ENCODE results near the gene GIPR. TPM values are rescaled to one million over a fixed set of nuclear protein-coding genes. Genes with fewer than 3 reads are reported as not detected.

GIPR gene
- total and polyA plus RNA-seq, 4 experiments from 2014 or later: 0.12 to 6.4 (median 6.1) TPM; not detected in 1

DNA sequence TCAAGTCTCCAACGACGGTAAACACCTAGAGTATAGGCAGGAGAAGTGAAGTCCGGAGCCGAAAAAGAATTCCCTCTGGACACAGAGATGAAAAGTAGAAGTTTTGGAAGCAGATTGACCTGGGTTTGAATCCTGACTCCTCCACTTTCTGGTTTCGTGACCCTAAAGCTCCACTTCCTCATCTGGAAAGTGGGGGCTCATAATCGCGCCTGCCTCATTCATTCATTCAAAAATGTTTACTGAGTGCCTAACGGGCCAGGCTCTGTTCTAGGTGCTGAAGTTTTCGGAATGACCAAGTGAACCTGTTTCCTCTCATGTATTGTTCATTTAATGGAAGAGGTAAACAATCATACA is 21.7 kb upstream of the GIPR start:
- peak overlapping the region in 6 of 7 donors; percentile 59 to 89 (median 77) for H3K27ac Mint-ChIP-seq
- no peaks in the 10 kb centered on the region for H3K27me3 Mint-ChIP-seq
- Histone ChIP-seq H3K27ac (ENCODE audit: low read depth, low read length) (peak overlapping the region; percentile 30), H3K27me3 (ENCODE audit: insufficient read depth, low read length) (no peaks in the 10 kb centered on the region), H3K36me3 (ENCODE audit: insufficient read depth, low read length) (no peaks in the 10 kb centered on the region), H3K4me1 (ENCODE audit: insufficient read depth, low read length) (peaks cover 38% of the 10 kb centered on the region), H3K9me3 (ENCODE audit: control insufficient read depth in 1 of 2, low read length in 2 of 2) (no peaks in the 10 kb centered on the region), H3K4me3 (ENCODE audit: low read length in 2 of 2) (peak overlapping the region; percentile 42 to 75)
- intact Hi-C loops (cut with micrococcal nuclease): no loop called here
- CTCF ChIA-PET (ENCODE audit: partially characterized antibody): interaction anchor here (1.0 to 2.1 kb wide), 5 partner anchors 34 to 207 kb away, joined by 3 to 28 read pairs (median 6); no protein-coding TSS in a partner anchor
- no peaks in the 10 kb centered on the region for H3K36me3 Mint-ChIP-seq
- H3K9me3 Mint-ChIP-seq: no peaks in the 10 kb centered on the region
- H3K4me3 Mint-ChIP-seq: peak overlapping the region; percentile 83 to 91 (median 88)
- POLR2A ChIA-PET (ENCODE audit: partially characterized antibody): interaction anchor here (0.6 to 1.2 kb wide), 4 partner anchors 31 to 207 kb away, joined by 3 read pairs; no protein-coding TSS in a partner anchor
- DNase-seq: no peak
- H3K4me1 Mint-ChIP-seq: peaks cover 15 to 37% (median 24%) of the 10 kb centered on the region in 4 donors

- Mint-ChIP-seq H3K27me3 (no peaks in the 10 kb centered on the region), H3K27ac (peak overlapping the region in 1 of 7 donors; percentile 41), H3K4me1 (peaks cover 5 to 9% (median 7%) of the 10 kb centered on the region in 4 donors), H3K4me3 (no peak overlapping the region), H3K36me3 (no peaks in the 10 kb centered on the region), H3K9me3 (no peaks in the 10 kb centered on the region)
- intact Hi-C loops (cut with micrococcal nuclease): no loop called here
- DNase-seq: no peak
- no peaks in the 10 kb centered on the region for H3K27me3 ChIP-seq (ENCODE audit: insufficient read depth, low read length)
- no peak overlapping the region for H3K27ac ChIP-seq (ENCODE audit: low read depth, low read length)
- ChIA-PET POLR2A (ENCODE audit: partially characterized antibody) (interaction anchor here (0.6 to 1.3 kb wide), 2 partner anchors 9 to 66 kb away, joined by 4 to 6 read pairs; partner anchors contain the start of gene OPA3), CTCF (ENCODE audit: partially characterized antibody) (interaction anchor here (0.7 kb wide), 2 partner anchors 46 to 615 kb away, joined by 3 read pairs; no protein-coding TSS in a partner anchor)
- peaks cover 10% of the 10 kb centered on the region for H3K4me1 ChIP-seq (ENCODE audit: insufficient read depth, low read length)
- no peaks in the 10 kb centered on the region for H3K36me3 ChIP-seq (ENCODE audit: insufficient read depth, low read length)
- H3K4me3 ChIP-seq (ENCODE audit: low read length in 2 of 2): no peak overlapping the region
- H3K9me3 ChIP-seq (ENCODE audit: control insufficient read depth in 1 of 2, low read length in 2 of 2): no peaks in the 10 kb centered on the region
Measured at GRCh38 chr19:45650722-45651121, 17.3 kb upstream of the GIPR start.

GRCh38 chr19:45653634-45654033 is 14.4 kb upstream of the GIPR start:
- no peaks in the 10 kb centered on the region for H3K27me3 ChIP-seq (ENCODE audit: insufficient read depth, low read length)
- ChIA-PET CTCF (ENCODE audit: partially characterized antibody) (no interaction called here), POLR2A (ENCODE audit: partially characterized antibody) (no interaction called here)
- DNase-seq: no peak
- H3K9me3 ChIP-seq (ENCODE audit: control insufficient read depth in 1 of 2, low read length in 2 of 2): no peaks in the 10 kb centered on the region
- Mint-ChIP-seq H3K9me3 (no peaks in the 10 kb centered on the region), H3K27ac (no peak overlapping the region), H3K27me3 (peaks cover 0 to under 1% of the 10 kb centered on the region in 2 donors), H3K36me3 (no peaks in the 10 kb centered on the region), H3K4me3 (no peak overlapping the region), H3K4me1 (no peaks in the 10 kb centered on the region)
- intact Hi-C loops (cut with micrococcal nuclease): no loop called here
- no peaks in the 10 kb centered on the region for H3K36me3 ChIP-seq (ENCODE audit: insufficient read depth, low read length)
- H3K4me1 ChIP-seq (ENCODE audit: insufficient read depth, low read length): no peaks in the 10 kb centered on the region
- H3K27ac ChIP-seq (ENCODE audit: low read depth, low read length): no peak overlapping the region
- H3K4me3 ChIP-seq (ENCODE audit: low read length in 2 of 2): no peak overlapping the region

GRCh38 chr19:45655073-45655472 is 12.9 kb upstream of the GIPR start:
- ChIA-PET CTCF (ENCODE audit: partially characterized antibody) (no interaction called here), POLR2A (ENCODE audit: partially characterized antibody) (no interaction called here)
- H3K4me3 ChIP-seq (ENCODE audit: low read length in 2 of 2): no peak overlapping the region
- Mint-ChIP-seq H3K4me3 (peak overlapping the region in 1 of 8 donors; percentile 10), H3K36me3 (no peaks in the 10 kb centered on the region), H3K9me3 (no peaks in the 10 kb centered on the region), H3K27me3 (peaks cover 0 to 3% of the 10 kb centered on the region in 2 donors), H3K27ac (no peak overlapping the region), H3K4me1 (peaks cover 0 to 3% (median under 1%) of the 10 kb centered on the region in 4 donors)
- H3K4me1 ChIP-seq (ENCODE audit: insufficient read depth, low read length): no peaks in the 10 kb centered on the region
- H3K36me3 ChIP-seq (ENCODE audit: insufficient read depth, low read length): no peaks in the 10 kb centered on the region
- no peak for DNase-seq
- no peaks in the 10 kb centered on the region for H3K27me3 ChIP-seq (ENCODE audit: insufficient read depth, low read length)
- H3K27ac ChIP-seq (ENCODE audit: low read depth, low read length): no peak overlapping the region
- intact Hi-C loops (cut with micrococcal nuclease): no loop called here
- no peaks in the 10 kb centered on the region for H3K9me3 ChIP-seq (ENCODE audit: control insufficient read depth in 1 of 2, low read length in 2 of 2)

- Mint-ChIP-seq H3K9me3 (no peaks in the 10 kb centered on the region), H3K4me1 (peaks cover 0 to 6% (median under 1%) of the 10 kb centered on the region in 4 donors), H3K27ac (no peak overlapping the region), H3K27me3 (peaks cover 0 to 3% of the 10 kb centered on the region in 2 donors), H3K4me3 (no peak overlapping the region), H3K36me3 (no peaks in the 10 kb centered on the region)
- Histone ChIP-seq H3K27ac (ENCODE audit: low read depth, low read length) (no peak overlapping the region), H3K4me3 (ENCODE audit: low read length in 2 of 2) (no peak overlapping the region), H3K27me3 (ENCODE audit: insufficient read depth, low read length) (no peaks in the 10 kb centered on the region), H3K36me3 (ENCODE audit: insufficient read depth, low read length) (no peaks in the 10 kb centered on the region), H3K4me1 (ENCODE audit: insufficient read depth, low read length) (no peaks in the 10 kb centered on the region), H3K9me3 (ENCODE audit: control insufficient read depth in 1 of 2, low read length in 2 of 2) (no peaks in the 10 kb centered on the region)
- intact Hi-C loops (cut with micrococcal nuclease): no loop called here
- POLR2A ChIA-PET (ENCODE audit: partially characterized antibody): no interaction called here
- CTCF ChIA-PET (ENCODE audit: partially characterized antibody): no interaction called here
- no peak for DNase-seq
Measured at GRCh38 chr19:45657520-45658167, 10.4 kb upstream of the GIPR start.

DNA sequence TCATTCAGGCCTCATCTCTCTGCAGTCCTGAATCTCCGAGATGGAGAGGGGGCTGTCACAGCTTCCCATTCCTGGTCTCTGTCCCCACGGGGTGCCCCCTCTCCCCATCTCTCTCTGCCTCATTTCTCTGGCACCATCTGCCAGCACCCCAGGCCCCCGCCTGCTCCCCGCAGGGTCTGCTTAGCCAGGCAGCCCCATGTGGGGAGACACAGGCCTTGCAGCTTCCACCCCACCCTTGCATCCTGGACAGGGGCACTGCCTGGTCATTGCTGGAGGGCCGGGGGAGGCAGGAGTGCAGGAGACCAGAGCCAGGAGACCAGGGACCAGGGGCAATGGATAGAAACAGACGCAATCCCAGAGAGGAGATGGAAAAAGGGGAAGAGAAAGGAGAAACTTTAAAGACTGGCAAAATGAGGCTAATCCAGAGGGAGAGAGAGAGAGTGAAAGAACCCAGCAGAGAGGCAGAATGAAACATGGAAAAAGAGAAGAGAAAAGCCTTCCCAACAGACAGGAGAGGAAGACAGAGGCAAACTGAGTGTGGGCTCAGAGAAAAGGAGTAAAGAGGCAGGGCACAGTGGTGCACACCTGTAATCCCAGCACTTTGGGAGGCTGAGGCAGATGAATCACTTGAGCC is 8.8 kb upstream of the GIPR start:
- Histone ChIP-seq H3K9me3 (ENCODE audit: control insufficient read depth in 1 of 2, low read length in 2 of 2) (no peaks in the 10 kb centered on the region), H3K4me3 (ENCODE audit: low read length in 2 of 2) (no peak overlapping the region), H3K27ac (ENCODE audit: low read depth, low read length) (no peak overlapping the region), H3K27me3 (ENCODE audit: insufficient read depth, low read length) (no peaks in the 10 kb centered on the region), H3K4me1 (ENCODE audit: insufficient read depth, low read length) (no peaks in the 10 kb centered on the region), H3K36me3 (ENCODE audit: insufficient read depth, low read length) (no peaks in the 10 kb centered on the region)
- no peak for DNase-seq
- Mint-ChIP-seq H3K9me3 (no peaks in the 10 kb centered on the region), H3K4me1 (peaks cover 0 to 6% (median under 1%) of the 10 kb centered on the region in 4 donors), H3K27ac (peak overlapping the region in 1 of 7 donors; percentile 28), H3K4me3 (no peak overlapping the region), H3K27me3 (peaks cover 0 to 3% of the 10 kb centered on the region in 2 donors), H3K36me3 (no peaks in the 10 kb centered on the region)
- ChIA-PET POLR2A (ENCODE audit: partially characterized antibody) (no interaction called here), CTCF (ENCODE audit: partially characterized antibody) (no interaction called here)
- intact Hi-C loops (cut with micrococcal nuclease): no loop called here

DNA sequence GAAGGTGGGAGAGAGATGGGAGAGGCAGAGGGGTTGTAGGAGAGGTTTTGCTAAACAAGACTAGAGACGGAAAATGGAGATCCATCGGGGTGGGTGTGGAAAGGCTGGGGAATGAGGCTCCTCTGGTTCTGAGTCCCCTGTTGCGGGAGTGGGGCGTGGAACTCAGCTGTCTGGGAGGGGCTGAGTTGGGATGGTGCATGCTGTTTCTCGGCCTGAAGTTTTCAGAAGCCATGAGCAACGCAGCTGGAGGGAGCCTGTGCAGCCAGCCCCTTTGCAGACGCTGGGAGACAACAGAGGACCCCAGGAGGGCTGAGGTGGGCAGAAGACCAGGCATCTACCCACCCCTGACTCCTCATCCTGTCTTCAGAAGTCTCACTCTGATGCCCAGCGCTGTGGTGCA is 7.4 kb upstream of the GIPR start:
- Mint-ChIP-seq H3K4me3 (no peak overlapping the region), H3K36me3 (no peaks in the 10 kb centered on the region), H3K4me1 (peaks cover 0 to 10% (median 4%) of the 10 kb centered on the region in 4 donors), H3K9me3 (no peaks in the 10 kb centered on the region), H3K27ac (no peak overlapping the region), H3K27me3 (peaks cover 3% of the 10 kb centered on the region in 2 donors)
- DNase-seq: no peak
- ChIA-PET CTCF (ENCODE audit: partially characterized antibody) (no interaction called here), POLR2A (ENCODE audit: partially characterized antibody) (interaction anchor here (1.0 kb wide), 1 partner anchor 22 kb away, joined by 3 read pairs; no protein-coding TSS in a partner anchor)
- Histone ChIP-seq H3K36me3 (ENCODE audit: insufficient read depth, low read length) (no peaks in the 10 kb centered on the region), H3K4me1 (ENCODE audit: insufficient read depth, low read length) (no peaks in the 10 kb centered on the region), H3K27ac (ENCODE audit: low read depth, low read length) (no peak overlapping the region), H3K27me3 (ENCODE audit: insufficient read depth, low read length) (no peaks in the 10 kb centered on the region), H3K4me3 (ENCODE audit: low read length in 2 of 2) (no peak overlapping the region), H3K9me3 (ENCODE audit: control insufficient read depth in 1 of 2, low read length in 2 of 2) (no peaks in the 10 kb centered on the region)
- intact Hi-C loops (cut with micrococcal nuclease): no loop called here
